Measurements from ENCODE around the gene SLC45A1. TPM values are rescaled to one million over a fixed set of nuclear protein-coding genes. Genes with fewer than 3 reads are reported as not detected.

SLC45A1 gene
- total and polyA plus RNA-seq, 7 experiments from 2014 or later: 0.15 to 1.5 (median 1.2) TPM

GRCh38 chr1:8363186-8363766 lies 45.4 kb downstream of the SLC45A1 start:
- ChIA-PET CTCF (no interaction called here), POLR2A (interaction anchor here (0.7 kb wide), 1 partner anchor 690 kb away, joined by 3 read pairs; no protein-coding TSS in a partner anchor)
- ATAC-seq (no peak), DNase-seq (no peak)
- no peak overlapping the region for H3K4me3 ChIP-seq (ENCODE audit: low read length)
- Mint-ChIP-seq H3K4me1 (peaks cover 4 to 23% (median 15%) of the 10 kb centered on the region in 7 donors), H3K4me3 (no peak overlapping the region), H3K36me3 (peaks cover 0 to 28% (median 0%) of the 10 kb centered on the region in 5 donors), H3K9me3 (peaks cover 0 to 3% (median 0%) of the 10 kb centered on the region in 11 donors), H3K27me3 (no peaks in the 10 kb centered on the region), H3K27ac (peak overlapping the region in 5 of 9 donors; percentile 38 to 67 (median 54))
- H3K36me3 ChIP-seq (ENCODE audit: control insufficient read depth in 2 of 3, insufficient read depth in 3 of 3, low read length in 3 of 3): peaks cover 26 to 90% (median 26%) of the 10 kb centered on the region in 3 experiments
- no peaks in the 10 kb centered on the region for H3K27me3 ChIP-seq (ENCODE audit: control insufficient read depth in 2 of 2, insufficient read depth in 2 of 2, low read length in 2 of 2)
- intact Hi-C loops (cut with micrococcal nuclease): no loop called here
- no peak overlapping the region for H3K27ac ChIP-seq (ENCODE audit: low read depth, low read length)
- no peaks in the 10 kb centered on the region for H3K4me1 ChIP-seq (ENCODE audit: control insufficient read depth in 2 of 2, insufficient read depth in 2 of 2, low read length in 2 of 2)
- no peaks in the 10 kb centered on the region for H3K9me3 ChIP-seq (ENCODE audit: control insufficient read depth in 2 of 3, low read length in 3 of 3)

- no peak overlapping the region for H3K4me3 Mint-ChIP-seq
- POLR2A ChIA-PET: interaction anchor here (0.7 kb wide), 1 partner anchor 691 kb away, joined by 3 read pairs; no protein-coding TSS in a partner anchor
- CTCF ChIA-PET: interaction anchor here (2.5 kb wide), 1 partner anchor 349 kb away, joined by 7 read pairs; no protein-coding TSS in a partner anchor
These were observed 45.9 kb downstream of the SLC45A1 start for GRCh38 chr1:8363767-8364301.

GRCh38 chr1:8364528-8365442 lies 46.9 kb downstream of the SLC45A1 start:
- POLR2A ChIA-PET: no interaction called here
- peaks cover 14 to 75% (median 26%) of the 10 kb centered on the region in 3 experiments for H3K36me3 ChIP-seq (ENCODE audit: control insufficient read depth in 2 of 3, insufficient read depth in 3 of 3, low read length in 3 of 3)
- H3K27ac Mint-ChIP-seq: peak overlapping the region in 2 of 9 donors; percentile 5 to 54

More at GRCh38 chr1:8363767-8364301, 45.9 kb downstream of the SLC45A1 start:
- Histone ChIP-seq H3K27ac (ENCODE audit: low read depth, low read length) (peak overlapping the region; percentile 17), H3K9me3 (ENCODE audit: control insufficient read depth in 2 of 3, low read length in 3 of 3) (no peaks in the 10 kb centered on the region), H3K4me1 (ENCODE audit: control insufficient read depth in 2 of 2, insufficient read depth in 2 of 2, low read length in 2 of 2) (no peaks in the 10 kb centered on the region), H3K36me3 (ENCODE audit: control insufficient read depth in 2 of 3, insufficient read depth in 3 of 3, low read length in 3 of 3) (peaks cover 22 to 84% (median 26%) of the 10 kb centered on the region in 3 experiments), H3K4me3 (ENCODE audit: low read length) (no peak overlapping the region), H3K27me3 (ENCODE audit: control insufficient read depth in 2 of 2, insufficient read depth in 2 of 2, low read length in 2 of 2) (no peaks in the 10 kb centered on the region)
- ATAC-seq (no peak), DNase-seq (no peak)
- peak overlapping the region in 3 of 9 donors; percentile 40 to 60 (median 54) for H3K27ac Mint-ChIP-seq
- H3K9me3 Mint-ChIP-seq: peaks cover 0 to 3% (median 0%) of the 10 kb centered on the region in 11 donors
- intact Hi-C loops (cut with micrococcal nuclease): no loop called here
- H3K27me3 Mint-ChIP-seq: no peaks in the 10 kb centered on the region
- H3K36me3 Mint-ChIP-seq: peaks cover 0 to 28% (median 0%) of the 10 kb centered on the region in 5 donors
- H3K4me1 Mint-ChIP-seq: peaks cover 4 to 27% (median 18%) of the 10 kb centered on the region in 7 donors

GRCh38 chr1:8365661-8366362 lies 47.9 kb downstream of the SLC45A1 start:
- Histone ChIP-seq H3K9me3 (ENCODE audit: control insufficient read depth in 2 of 3, low read length in 3 of 3) (no peaks in the 10 kb centered on the region), H3K4me3 (ENCODE audit: low read length) (no peak overlapping the region), H3K27ac (ENCODE audit: low read depth, low read length) (no peak overlapping the region), H3K27me3 (ENCODE audit: control insufficient read depth in 2 of 2, insufficient read depth in 2 of 2, low read length in 2 of 2) (no peaks in the 10 kb centered on the region), H3K36me3 (ENCODE audit: control insufficient read depth in 2 of 3, insufficient read depth in 3 of 3, low read length in 3 of 3) (peaks cover 12 to 73% (median 26%) of the 10 kb centered on the region in 3 experiments), H3K4me1 (ENCODE audit: control insufficient read depth in 2 of 2, insufficient read depth in 2 of 2, low read length in 2 of 2) (no peaks in the 10 kb centered on the region)
- peak overlapping the region in 4 of 9 donors; percentile 32 to 76 (median 72) for H3K27ac Mint-ChIP-seq
- DNase-seq (no peak), ATAC-seq (no peak)
- H3K9me3 Mint-ChIP-seq: peaks cover 0 to 2% (median 0%) of the 10 kb centered on the region in 11 donors
- H3K4me3 Mint-ChIP-seq: no peak overlapping the region
- H3K27me3 Mint-ChIP-seq: no peaks in the 10 kb centered on the region
- ChIA-PET POLR2A (no interaction called here), CTCF (interaction anchor here (0.7 to 2.5 kb wide), 3 partner anchors 12 to 351 kb away, joined by 3 to 7 read pairs (median 5); no protein-coding TSS in a partner anchor)
- H3K4me1 Mint-ChIP-seq: peaks cover 7 to 42% (median 35%) of the 10 kb centered on the region in 7 donors
- peaks cover 0 to 32% (median 0%) of the 10 kb centered on the region in 5 donors for H3K36me3 Mint-ChIP-seq
- intact Hi-C loops (cut with micrococcal nuclease): no loop called here

More at GRCh38 chr1:8364528-8365442, 46.9 kb downstream of the SLC45A1 start:
- no peak overlapping the region for H3K27ac ChIP-seq (ENCODE audit: low read depth, low read length)
- CTCF ChIA-PET: interaction anchor here (1.3 to 2.5 kb wide), 2 partner anchors 15 to 350 kb away, joined by 3 to 7 read pairs; no protein-coding TSS in a partner anchor
- H3K9me3 ChIP-seq (ENCODE audit: control insufficient read depth in 2 of 3, low read length in 3 of 3): no peaks in the 10 kb centered on the region
- H3K4me1 Mint-ChIP-seq: peaks cover 4 to 33% (median 25%) of the 10 kb centered on the region in 7 donors
- peaks cover 0 to 2% (median 0%) of the 10 kb centered on the region in 11 donors for H3K9me3 Mint-ChIP-seq
- no peak overlapping the region for H3K4me3 ChIP-seq (ENCODE audit: low read length)
- intact Hi-C loops (cut with micrococcal nuclease): no loop called here
- no peaks in the 10 kb centered on the region for H3K27me3 ChIP-seq (ENCODE audit: control insufficient read depth in 2 of 2, insufficient read depth in 2 of 2, low read length in 2 of 2)
- no peak for DNase-seq
- no peak for ATAC-seq
- no peaks in the 10 kb centered on the region for H3K4me1 ChIP-seq (ENCODE audit: control insufficient read depth in 2 of 2, insufficient read depth in 2 of 2, low read length in 2 of 2)
- peaks cover 0 to 28% (median 0%) of the 10 kb centered on the region in 5 donors for H3K36me3 Mint-ChIP-seq
- no peak overlapping the region for H3K4me3 Mint-ChIP-seq
- no peaks in the 10 kb centered on the region for H3K27me3 Mint-ChIP-seq

GRCh38 chr1:8367571-8368194 lies 49.8 kb downstream of the SLC45A1 start:
- Histone ChIP-seq H3K4me3 (ENCODE audit: low read length) (no peak overlapping the region), H3K27me3 (ENCODE audit: control insufficient read depth in 2 of 2, insufficient read depth in 2 of 2, low read length in 2 of 2) (no peaks in the 10 kb centered on the region), H3K27ac (ENCODE audit: low read depth, low read length) (no peak overlapping the region), H3K4me1 (ENCODE audit: control insufficient read depth in 2 of 2, insufficient read depth in 2 of 2, low read length in 2 of 2) (no peaks in the 10 kb centered on the region), H3K9me3 (ENCODE audit: control insufficient read depth in 2 of 3, low read length in 3 of 3) (no peaks in the 10 kb centered on the region), H3K36me3 (ENCODE audit: control insufficient read depth in 2 of 3, insufficient read depth in 3 of 3, low read length in 3 of 3) (peaks cover 0 to 73% (median 14%) of the 10 kb centered on the region in 3 experiments)
- H3K4me1 Mint-ChIP-seq: peaks cover 11 to 59% (median 54%) of the 10 kb centered on the region in 7 donors
- ATAC-seq: no peak
- H3K27ac Mint-ChIP-seq: peak overlapping the region in 6 of 9 donors; percentile 8 to 76 (median 63)
- H3K4me3 Mint-ChIP-seq: no peak overlapping the region
- CTCF ChIA-PET: interaction anchor here (0.7 kb wide), 1 partner anchor 359 kb away, joined by 4 read pairs; no protein-coding TSS in a partner anchor
- H3K36me3 Mint-ChIP-seq: peaks cover 0 to 33% (median 0%) of the 10 kb centered on the region in 5 donors
- intact Hi-C loops (cut with micrococcal nuclease): no loop called here
- POLR2A ChIA-PET: interaction anchor here (0.8 to 1.9 kb wide), 2 partner anchors 11 to 331 kb away, joined by 3 to 7 read pairs; no protein-coding TSS in a partner anchor
- DNase-seq: no peak
- H3K9me3 Mint-ChIP-seq: peaks cover 0 to 2% (median 0%) of the 10 kb centered on the region in 11 donors
- H3K27me3 Mint-ChIP-seq: no peaks in the 10 kb centered on the region

All from naive thymus-derived CD4-positive, alpha-beta T cell (primary cell).